HEK293 (cell line): ENCODE results near the gene STAB2.

Experiments used
- KLF10 ChIP-seq: fragments of 450-650 bp; IDR thresholded peaks from 2 replicates; pipeline ENCODE4 v1.5.1; 2018; ENCODE audit warnings: missing biosample characterization, mild to moderate bottlenecking, missing genetic modification characterization
- ZNF514 ChIP-seq: fragments of 450-650 bp; formaldehyde crosslinking; IDR thresholded peaks from 2 replicates; pipeline ENCODE4 v1.5.1; 2016; ENCODE audit warnings: missing biosample characterization, missing genetic modification characterization
- ZNF596 ChIP-seq: fragments of 450-650 bp; IDR thresholded peaks from 2 replicates; pipeline ENCODE4 v1.5.0; 2018; ENCODE audit warnings: missing biosample characterization, mild to moderate bottlenecking, missing genetic modification characterization, moderate library complexity
- TF ChIP-seq, protein P1 (sequence below): fragments of 450-650 bp; formaldehyde crosslinking; IDR thresholded peaks from 2 replicates; pipeline ENCODE4 v1.5.1; 2016; ENCODE audit warnings: missing biosample characterization, missing genetic modification characterization

DNA sequence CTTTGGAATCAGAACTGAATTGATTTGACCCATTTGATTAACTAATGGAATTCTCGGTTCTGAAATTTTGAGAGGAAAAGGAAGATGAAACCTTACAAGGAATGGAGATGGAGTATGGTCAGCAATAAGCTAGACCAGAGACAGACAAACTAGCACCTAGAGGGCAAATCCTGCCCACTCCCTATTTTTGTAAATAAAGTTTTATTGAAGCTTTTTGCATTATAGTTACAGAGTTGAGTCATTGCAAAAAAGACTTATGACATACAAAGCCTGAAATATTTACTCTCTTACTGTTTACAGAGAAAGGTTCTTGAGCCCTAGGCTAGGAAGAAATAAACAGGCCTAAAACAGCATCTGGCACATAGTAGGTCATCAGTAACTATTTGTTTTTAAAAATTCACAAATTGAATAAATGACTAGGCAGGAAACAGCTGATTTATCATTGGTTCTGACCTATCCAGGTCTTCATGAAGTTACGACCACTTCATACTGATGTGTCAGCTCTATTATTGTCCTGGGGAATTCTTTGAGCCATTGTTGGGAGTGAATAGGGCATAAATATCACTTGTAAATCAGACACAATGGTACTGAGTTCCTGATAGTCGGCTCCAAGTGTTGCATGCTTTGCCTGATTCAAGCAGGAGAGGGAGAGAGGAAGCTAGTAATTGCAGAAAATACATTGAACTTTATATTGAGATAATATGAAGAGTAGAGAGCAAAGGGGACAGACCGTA, 14.6 kb upstream of the STAB2 start:
- TF ChIP-seq ZNF514 (no peak), KLF10 (tag by site-specific recombination) (no peak), ZNF596 (tag by site-specific recombination) (no peak)
- TF ChIP-seq, protein P1, sequence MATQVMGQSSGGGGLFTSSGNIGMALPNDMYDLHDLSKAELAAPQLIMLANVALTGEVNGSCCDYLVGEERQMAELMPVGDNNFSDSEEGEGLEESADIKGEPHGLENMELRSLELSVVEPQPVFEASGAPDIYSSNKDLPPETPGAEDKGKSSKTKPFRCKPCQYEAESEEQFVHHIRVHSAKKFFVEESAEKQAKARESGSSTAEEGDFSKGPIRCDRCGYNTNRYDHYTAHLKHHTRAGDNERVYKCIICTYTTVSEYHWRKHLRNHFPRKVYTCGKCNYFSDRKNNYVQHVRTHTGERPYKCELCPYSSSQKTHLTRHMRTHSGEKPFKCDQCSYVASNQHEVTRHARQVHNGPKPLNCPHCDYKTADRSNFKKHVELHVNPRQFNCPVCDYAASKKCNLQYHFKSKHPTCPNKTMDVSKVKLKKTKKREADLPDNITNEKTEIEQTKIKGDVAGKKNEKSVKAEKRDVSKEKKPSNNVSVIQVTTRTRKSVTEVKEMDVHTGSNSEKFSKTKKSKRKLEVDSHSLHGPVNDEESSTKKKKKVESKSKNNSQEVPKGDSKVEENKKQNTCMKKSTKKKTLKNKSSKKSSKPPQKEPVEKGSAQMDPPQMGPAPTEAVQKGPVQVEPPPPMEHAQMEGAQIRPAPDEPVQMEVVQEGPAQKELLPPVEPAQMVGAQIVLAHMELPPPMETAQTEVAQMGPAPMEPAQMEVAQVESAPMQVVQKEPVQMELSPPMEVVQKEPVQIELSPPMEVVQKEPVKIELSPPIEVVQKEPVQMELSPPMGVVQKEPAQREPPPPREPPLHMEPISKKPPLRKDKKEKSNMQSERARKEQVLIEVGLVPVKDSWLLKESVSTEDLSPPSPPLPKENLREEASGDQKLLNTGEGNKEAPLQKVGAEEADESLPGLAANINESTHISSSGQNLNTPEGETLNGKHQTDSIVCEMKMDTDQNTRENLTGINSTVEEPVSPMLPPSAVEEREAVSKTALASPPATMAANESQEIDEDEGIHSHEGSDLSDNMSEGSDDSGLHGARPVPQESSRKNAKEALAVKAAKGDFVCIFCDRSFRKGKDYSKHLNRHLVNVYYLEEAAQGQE (tag by site-specific recombination): no peak
